Stimulated activated CD8-positive, alpha-beta memory T cell treated with anti-CD3 and anti-CD28 coated beads, Interleukin-15, amount 100 ng/mL, for 48 hours (primary cell): Measurements from ENCODE around the gene LHX6.

Experiments
- DNase-seq, 2 donors: peaks; one replicate each; pipeline ENCODE4 v3.0.0-alpha.2; 2020; ENCODE audit warnings: low read depth in 2 of 2

The LHX6 gene

GRCh38 chr9:122192261-122192875 is 36.4 kb downstream of the LHX6 start:
- no peak for DNase-seq

DNA sequence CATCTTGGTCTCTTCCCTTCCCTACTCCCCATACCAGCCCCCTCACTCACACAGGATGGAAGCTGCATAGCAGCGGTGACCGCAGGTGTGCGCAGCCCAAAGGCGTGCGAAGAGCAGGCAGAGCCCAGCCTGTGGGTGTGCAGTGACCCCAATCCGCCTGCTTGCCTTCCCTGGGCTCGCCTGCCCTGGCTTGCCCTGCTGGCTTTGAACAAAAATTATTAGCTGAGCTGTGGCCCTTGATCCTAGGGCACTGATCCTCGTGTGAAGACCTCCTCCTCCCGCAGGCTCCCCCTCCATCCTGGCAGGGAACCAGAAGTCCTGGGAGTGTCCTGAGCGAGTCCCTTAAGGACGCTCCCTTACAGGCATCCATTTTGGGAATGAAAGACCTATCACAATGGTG is 37.2 kb downstream of the LHX6 start:
- DNase-seq = no peak

DNA sequence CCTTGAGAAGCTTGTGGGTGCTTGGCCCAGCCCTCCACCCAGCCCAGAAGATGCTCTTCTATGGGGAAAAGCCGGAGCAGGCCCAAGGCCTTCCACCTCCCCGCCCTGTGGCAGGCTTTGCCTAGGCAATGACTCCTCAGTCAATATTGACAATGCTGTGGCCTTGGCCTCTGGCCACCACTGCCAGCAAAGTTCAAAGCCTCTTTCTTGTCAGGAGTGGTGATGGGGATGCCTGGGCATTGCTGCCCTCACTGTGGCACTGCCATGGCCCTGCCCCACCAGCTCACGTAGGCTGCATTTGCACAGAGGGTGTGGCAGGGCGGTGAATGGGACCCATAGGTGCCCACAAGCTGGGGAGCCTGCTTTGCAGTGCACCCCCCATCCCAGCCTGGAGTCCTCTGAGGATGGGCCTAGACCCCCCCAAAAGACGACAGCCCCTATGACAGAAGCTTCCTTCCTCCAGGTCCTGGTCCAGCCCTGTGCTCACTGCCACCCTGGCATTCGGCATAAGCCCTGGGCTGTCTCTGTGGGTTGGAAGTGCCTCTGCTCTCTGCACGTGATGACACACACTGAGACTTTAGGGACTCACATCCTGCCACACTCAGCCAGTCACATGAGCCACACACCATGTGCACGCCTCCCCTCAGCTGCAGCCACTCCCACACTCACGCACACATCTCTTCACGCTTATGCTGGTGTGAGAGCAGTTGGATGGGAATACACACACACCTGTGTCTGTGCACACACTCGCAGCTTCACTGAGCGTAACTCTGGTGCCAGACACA is 38.0 kb downstream of the LHX6 start:
- no peak for DNase-seq

DNA sequence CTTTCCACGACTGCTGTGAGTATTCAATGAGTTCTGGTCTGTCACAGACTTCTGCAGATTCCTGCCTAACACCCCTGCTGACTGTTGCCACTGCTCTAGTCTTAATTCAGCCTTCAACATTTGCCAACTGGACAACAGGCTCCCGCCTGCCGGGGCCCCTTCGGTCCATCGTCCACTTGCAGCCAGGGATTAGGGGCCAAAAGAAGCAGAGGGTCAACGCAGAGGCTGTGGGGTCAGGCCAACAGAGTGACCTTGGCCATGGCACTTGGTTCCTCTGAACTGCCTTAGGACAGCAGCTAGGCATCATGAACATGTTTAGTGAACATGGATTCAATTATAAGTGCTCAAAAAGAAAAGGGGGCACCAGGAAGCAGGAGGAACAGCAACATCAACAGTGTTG is 40.4 kb downstream of the LHX6 start:
- DNase-seq = no peak

- DNase-seq = no peak
Measured at GRCh38 chr9:122186777-122187470, 41.8 kb downstream of the LHX6 start.

- DNase-seq = no peak
Measured at GRCh38 chr9:122186301-122186700, 42.5 kb downstream of the LHX6 start.

- no peak for DNase-seq
Measured at GRCh38 chr9:122184551-122184950, 44.2 kb downstream of the LHX6 start.

GRCh38 chr9:122183501-122183900 is 45.3 kb downstream of the LHX6 start:
- no peak for DNase-seq

DNA sequence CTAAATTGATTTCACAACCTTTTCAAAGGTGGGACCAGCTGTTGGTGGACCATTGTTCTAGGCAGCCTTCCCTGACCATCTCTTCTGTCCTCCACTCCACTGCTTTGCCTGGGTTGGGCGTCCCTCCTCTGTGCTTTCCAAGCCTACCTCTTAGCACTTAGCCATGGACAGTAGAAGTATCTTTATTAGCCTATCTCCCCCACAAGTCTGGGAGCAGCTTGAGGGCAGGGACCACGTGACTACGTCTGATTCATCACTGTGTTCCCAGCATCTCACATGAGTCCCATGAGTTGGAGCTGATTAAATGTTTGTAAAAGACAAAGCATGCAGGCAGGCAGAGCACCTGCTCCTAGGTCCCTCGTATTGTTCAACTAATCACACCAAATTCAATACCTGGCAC is 48.1 kb downstream of the LHX6 start:
- no peak for DNase-seq

GRCh38 chr9:122179690-122180074 is 49.1 kb downstream of the LHX6 start:
- DNase-seq = no peak

- no peak for DNase-seq
Measured at GRCh38 chr9:122179054-122179689, 49.6 kb downstream of the LHX6 start.

- no peak for DNase-seq
Measured at GRCh38 chr9:122176916-122177315, 51.8 kb downstream of the LHX6 start.

GRCh38 chr9:122173670-122174069 is 55.1 kb downstream of the LHX6 start:
- no peak for DNase-seq

- DNase-seq = no peak
Measured at GRCh38 chr9:122172131-122172530, 56.6 kb downstream of the LHX6 start.

DNA sequence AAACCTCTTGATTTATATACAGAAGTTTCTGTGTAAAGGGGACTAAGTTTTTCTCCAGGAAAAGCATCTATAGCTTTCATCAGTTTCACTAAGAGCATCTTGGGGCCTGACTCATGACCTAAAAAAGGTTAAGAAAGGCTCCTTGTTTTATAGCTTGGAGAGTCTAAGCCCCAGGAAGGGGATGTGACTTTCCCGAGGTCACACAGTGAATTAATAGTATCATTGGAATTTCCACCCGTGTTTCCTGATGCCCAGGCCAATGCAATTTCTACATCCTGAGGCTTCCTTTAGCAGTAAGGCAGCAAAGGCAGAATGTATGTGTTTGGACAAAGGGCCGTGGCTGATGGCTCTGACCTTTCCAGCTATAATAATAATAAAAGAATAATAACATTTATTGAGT is 60.4 kb downstream of the LHX6 start:
- no peak for DNase-seq

DNA sequence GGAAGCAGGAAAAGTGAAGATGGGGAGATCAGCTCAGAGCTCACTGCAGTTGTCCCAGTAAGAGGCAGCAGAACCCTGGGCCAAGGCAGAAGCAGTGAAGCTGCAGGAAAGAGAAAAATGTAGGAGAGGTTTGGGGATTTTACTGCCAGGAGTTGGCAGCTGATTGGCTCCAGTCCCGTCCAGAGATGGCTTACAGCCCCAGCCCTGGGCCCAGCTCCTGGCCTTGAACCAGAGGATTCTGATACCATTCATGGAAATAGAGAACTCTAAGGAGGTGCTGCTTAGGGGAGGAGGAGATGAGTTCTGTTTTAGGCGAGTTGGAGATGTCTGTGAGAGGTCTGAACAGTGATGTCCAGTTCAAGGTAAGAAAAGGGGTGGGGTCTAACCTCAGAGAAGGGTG is 64.5 kb downstream of the LHX6 start:
- DNase-seq = no peak

DNA sequence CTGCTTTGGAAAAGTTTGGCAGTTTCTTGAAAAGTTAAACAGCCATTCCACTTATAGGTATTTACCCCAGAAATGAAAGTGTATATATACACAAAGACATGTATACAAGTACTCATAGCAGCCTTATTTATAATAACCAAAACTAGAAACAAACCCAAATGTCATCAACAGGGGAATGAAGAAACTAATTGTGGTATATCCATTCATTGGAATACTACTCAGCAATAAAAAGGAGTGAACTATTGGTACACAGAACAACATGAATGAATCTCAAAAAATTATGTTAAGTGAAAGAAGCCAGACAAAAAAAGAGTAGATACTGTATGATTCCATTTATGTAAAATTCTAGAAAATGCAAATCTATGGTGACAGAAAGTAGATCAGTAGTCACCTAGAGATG is 66.3 kb downstream of the LHX6 start:
- DNase-seq = no peak

- no peak for DNase-seq
Measured at GRCh38 chr9:122159925-122160246, 68.9 kb downstream of the LHX6 start.

- peak; percentile 93 to 94 for DNase-seq
Measured at GRCh38 chr9:122159026-122159924, 69.5 kb downstream of the LHX6 start, which contains the start of the genes MORN5 and NDUFA8. MORN5 (plus strand) TSS chr9:122159908; CDS start chr9:122159973, 65 bp downstream. NDUFA8 (minus strand) TSS chr9:122159779; CDS start chr9:122159677, 102 bp downstream.

DNA sequence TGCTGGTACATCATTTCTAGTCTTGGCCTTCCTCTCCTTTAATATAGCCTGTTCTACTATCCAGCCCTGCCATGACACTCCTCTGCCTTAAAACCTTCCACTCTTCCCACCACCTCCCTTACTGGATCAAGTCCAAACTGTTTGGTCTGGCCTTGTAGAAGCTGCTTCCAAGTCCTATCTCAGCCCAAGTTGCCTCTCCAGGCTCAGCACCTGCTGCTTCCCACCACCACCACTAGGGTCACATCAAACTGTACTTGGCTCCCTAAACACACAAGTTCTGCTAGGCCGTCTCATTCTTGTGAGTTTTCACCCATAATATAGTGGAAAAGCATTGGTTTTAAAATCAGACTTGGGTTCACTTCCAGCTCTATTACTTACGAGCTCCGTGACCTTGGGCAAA is 70.6 kb downstream of the LHX6 start:
- DNase-seq = peak in 1 of 2 donors; percentile 5

GRCh38 chr9:122155796-122156195 is 73.0 kb downstream of the LHX6 start:
- DNase-seq = no peak
